C4-2B (cell line): ENCODE data around the gene DPM1.

ENCODE experiments used
- CTCF ChIP-seq: fragments of 450-650 bp; conservative IDR thresholded peaks from 2 replicates; pipeline ENCODE4 v1.5.1; 2017; ENCODE audit warnings: mild to moderate bottlenecking
- ZFX ChIP-seq: fragments of 450-650 bp; IDR thresholded peaks from 2 replicates; pipeline ENCODE4 v1.6.1; 2017

- TF ChIP-seq CTCF (no peak), ZFX (no peak)
These were observed 27.4 kb downstream of the DPM1 start for GRCh38 chr20:50930976-50931305.
